ENCODE results near the gene MIP.
"Not testable (repeated sequence)": the region's sequence is repeated elsewhere in the genome, so short reads cannot be mapped to it uniquely, and the experiment has no call there.

GRCh38 chr12:56494106-56494415 is 39.6 kb upstream of the MIP start:
- not testable (repeated sequence) for TF ChIP-seq CTCF (IDR thresholded peaks at IDR 0.05; ENCODE audit: poor library complexity, severe bottlenecking); REST (IDR thresholded peaks at IDR 0.05; ENCODE audit: borderline replicate concordance); EZH2 (IDR thresholded peaks at IDR 0.05; ENCODE audit: borderline replicate concordance, insufficient read depth, low read length, poor library complexity, severe bottlenecking); POLR2AphosphoS5 (IDR thresholded peaks at IDR 0.05); EP300 (conservative IDR thresholded peaks at IDR 0.05; ENCODE audit: poor library complexity, severe bottlenecking); MXI1 (conservative IDR thresholded peaks at IDR 0.05; ENCODE audit: poor library complexity, severe bottlenecking); TAF1 (IDR thresholded peaks at IDR 0.05; ENCODE audit: low read depth); RAD21 (conservative IDR thresholded peaks at IDR 0.05)

Data from neural cell (in vitro differentiated cells).